Thoracic aorta (tissue), 2 donors: ENCODE measurements around the gene MELTF. TPM values are rescaled to one million over a fixed set of nuclear protein-coding genes. Genes with fewer than 3 reads are reported as not detected.

Experiments used
- ATAC-seq: fragments of 150-250 bp; one replicate; pipeline ENCODE4 v1.8.0; 2017; ENCODE audit warnings: low read depth; ENCODE audit not compliant: insufficient number of reproducible peaks, low FRiP score
- DNase-seq: peaks from one replicate; pipeline ENCODE4 v3.0.0-alpha.2; 2020; ENCODE audit warnings: low spot score
- H3K27ac ChIP-seq, 2 donors: fragments of 200-600 bp; sonication (generic); 1 replicate in 1 of 2; 2 replicates in 1 of 2; pipeline ENCODE4 v1.5.1; 2016; ENCODE audit warnings: mild to moderate bottlenecking in 2 of 2, moderate library complexity in 2 of 2
- H3K27me3 ChIP-seq: fragments of 200-600 bp; sonication (generic); replicated peaks from 2 replicates; pipeline ENCODE4 v1.6.0; 2016; ENCODE audit warnings: mild to moderate bottlenecking; ENCODE audit not compliant: insufficient read depth
- H3K36me3 ChIP-seq: fragments of 200-600 bp; sonication (generic); one replicate; pipeline ENCODE4 v1.5.1; 2016
- H3K4me1 ChIP-seq, 2 donors: fragments of 200-600 bp; sonication (generic); 1 replicate in 1 of 2; 2 replicates in 1 of 2; pipeline versions ENCODE4 v1.5.1 to v1.6.0; 2016; ENCODE audit warnings: low read depth in 2 of 2, mild to moderate bottlenecking in 1 of 2; ENCODE audit not compliant: control insufficient read depth in 1 of 2
- H3K4me3 ChIP-seq: fragments of 200-600 bp; sonication (generic); 2 replicates; pipeline ENCODE4 v1.5.1; 2016; ENCODE audit warnings: mild to moderate bottlenecking
- H3K9me3 ChIP-seq: fragments of 200-600 bp; sonication (generic); 2 replicates; pipeline ENCODE4 v1.5.1; 2016
- CTCF ChIP-seq: fragments of 200-600 bp; sonication (generic); IDR thresholded peaks from one replicate; pipeline ENCODE4 v1.5.1; 2019; ENCODE audit warnings: antibody characterized with exemption
- total RNA-seq, 2 donors: library from RNA; depleted of rRNA; stranded (reverse); fragments of >200 nt; gene quantifications; one replicate each; pipeline versions ENCODE4 v1.1.0 to v1.2.3, GENCODE V29; 2016

MELTF gene
- total RNA-seq, 2 donors from 2014 or later: 6.1 to 8.7 TPM

- TF ChIP-seq CTCF: no peak
- DNase-seq (no peak), ATAC-seq (no peak)
- no peaks in the 10 kb centered on the region for H3K36me3 ChIP-seq
- H3K4me1 ChIP-seq: no peaks in the 10 kb centered on the region
- no peak overlapping the region for H3K4me3 ChIP-seq
- no peak overlapping the region for H3K27ac ChIP-seq
- H3K27me3 ChIP-seq: no peaks in the 10 kb centered on the region
- no peaks in the 10 kb centered on the region for H3K9me3 ChIP-seq
These were observed 12.6 kb downstream of the MELTF start for GRCh38 chr3:197017003-197017402.

DNA sequence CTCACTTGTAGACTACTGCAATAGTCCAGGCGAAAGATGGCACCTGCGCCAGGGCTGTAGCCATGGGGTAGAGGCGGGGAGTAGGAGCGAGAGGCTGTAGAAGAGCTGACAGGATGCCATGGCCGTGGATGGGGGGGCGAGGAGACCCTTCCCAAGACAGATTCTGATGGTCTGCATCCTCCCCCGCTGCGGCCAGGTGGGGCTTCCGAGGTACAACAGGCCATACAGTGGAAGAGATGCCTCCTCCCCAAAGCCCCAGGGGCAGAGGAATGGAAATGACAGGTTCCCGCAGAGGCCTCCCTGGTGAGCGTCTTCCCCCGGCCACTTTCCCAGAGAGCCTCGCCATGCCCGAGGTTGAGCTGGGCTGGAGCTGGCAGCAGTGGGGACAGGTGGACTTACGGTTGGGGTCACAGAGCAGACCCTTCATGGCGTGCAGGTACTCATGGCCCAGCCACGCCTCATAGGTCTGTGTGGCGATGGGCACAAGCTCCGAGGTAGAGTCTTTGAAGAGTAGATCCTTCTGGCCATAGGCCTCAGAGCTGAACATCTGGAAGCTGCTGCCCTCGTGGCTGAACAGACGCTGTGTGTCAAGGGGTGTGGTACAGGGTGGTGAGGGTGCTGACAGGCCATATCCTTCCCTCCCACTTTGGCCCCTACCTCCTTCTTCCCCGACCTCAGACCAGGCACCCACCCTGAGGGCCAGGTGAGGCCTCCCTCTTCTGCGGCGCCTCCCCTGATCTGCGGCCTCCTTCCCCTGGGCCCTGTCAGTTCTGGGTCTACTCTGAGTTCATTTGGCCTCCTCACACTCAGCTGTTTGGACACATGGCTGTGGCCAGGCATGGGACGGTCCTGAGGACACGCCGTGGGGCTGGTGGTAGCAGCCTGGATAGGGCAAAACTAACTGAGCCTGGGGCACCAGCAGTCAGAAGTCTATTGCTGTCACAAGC is 13.6 kb downstream of the MELTF start:
- no peaks in the 10 kb centered on the region for H3K4me1 ChIP-seq
- no peak for DNase-seq
- no peak overlapping the region for H3K4me3 ChIP-seq
- no peak for TF ChIP-seq CTCF
- no peak overlapping the region for H3K27ac ChIP-seq
- no peaks in the 10 kb centered on the region for H3K9me3 ChIP-seq
- no peaks in the 10 kb centered on the region for H3K36me3 ChIP-seq
- H3K27me3 ChIP-seq: no peaks in the 10 kb centered on the region
- no peak for ATAC-seq

GRCh38 chr3:197014942-197015575 is 14.6 kb downstream of the MELTF start:
- TF ChIP-seq CTCF: no peak
- DNase-seq (no peak), ATAC-seq (no peak)
- Histone ChIP-seq H3K4me1 (no peaks in the 10 kb centered on the region), H3K4me3 (no peak overlapping the region), H3K27ac (no peak overlapping the region), H3K27me3 (no peaks in the 10 kb centered on the region), H3K9me3 (no peaks in the 10 kb centered on the region), H3K36me3 (no peaks in the 10 kb centered on the region)

- H3K36me3 ChIP-seq: no peaks in the 10 kb centered on the region
- no peak overlapping the region for H3K27ac ChIP-seq
- ATAC-seq (no peak), DNase-seq (no peak)
- H3K9me3 ChIP-seq: no peaks in the 10 kb centered on the region
- no peak for TF ChIP-seq CTCF
- H3K4me1 ChIP-seq: no peaks in the 10 kb centered on the region
- no peaks in the 10 kb centered on the region for H3K27me3 ChIP-seq
- H3K4me3 ChIP-seq: no peak overlapping the region
These were observed 15.6 kb downstream of the MELTF start for GRCh38 chr3:197014024-197014423.

DNA sequence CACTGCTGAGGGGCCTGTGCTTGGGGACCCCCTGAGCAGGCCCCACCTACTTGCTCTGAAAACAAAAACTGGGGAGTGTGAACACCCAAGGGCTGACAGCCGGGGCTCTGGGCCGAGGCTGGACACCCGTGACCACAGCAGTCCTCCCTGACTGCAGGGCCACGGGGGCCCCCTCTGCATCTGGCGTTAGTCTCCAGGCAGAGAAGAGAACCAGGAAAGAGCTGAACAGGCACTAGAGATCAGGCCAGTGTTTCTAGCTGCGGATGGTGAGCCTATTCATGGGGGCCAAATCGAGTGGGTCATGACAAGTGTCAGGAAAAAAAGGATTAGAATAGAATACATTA is 17.1 kb downstream of the MELTF start:
- no peak overlapping the region for H3K27ac ChIP-seq
- no peaks in the 10 kb centered on the region for H3K36me3 ChIP-seq
- TF ChIP-seq CTCF: no peak
- no peaks in the 10 kb centered on the region for H3K27me3 ChIP-seq
- H3K9me3 ChIP-seq: no peaks in the 10 kb centered on the region
- no peak for DNase-seq
- no peaks in the 10 kb centered on the region for H3K4me1 ChIP-seq
- H3K4me3 ChIP-seq: no peak overlapping the region
- no peak for ATAC-seq
